Measurements from ENCODE around the gene AR.

DNA sequence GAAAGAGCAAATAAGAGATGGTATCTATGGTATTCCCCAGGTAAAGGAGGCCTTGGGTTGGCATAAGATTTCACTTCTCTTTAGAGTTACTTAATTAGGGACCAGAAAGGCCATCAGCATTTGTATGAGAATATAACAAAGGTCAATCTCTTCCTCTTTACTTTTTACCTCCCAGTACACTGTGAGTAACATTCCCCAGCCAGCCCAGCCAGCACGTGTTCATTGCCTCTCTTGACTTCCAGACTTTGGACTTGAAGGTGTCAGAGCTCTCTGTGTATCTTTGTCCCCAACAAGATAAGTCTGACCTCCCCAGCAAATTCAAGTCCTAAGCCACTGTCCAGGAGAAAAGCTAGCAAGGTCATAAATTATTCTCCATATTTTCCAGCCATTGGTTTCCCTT, 110.5 kb downstream of the AR start:
- TF ChIP-seq YY1 (IDR thresholded peaks at IDR 0.05; ENCODE audit: insufficient read depth, insufficient read length) (no peak), SUZ12 (IDR thresholded peaks at IDR 0.05; ENCODE audit: extremely low read depth, insufficient read depth, insufficient read length) (no peak)
